GM12878 (cell line): ENCODE data around the gene NHLRC4. TPM values are rescaled to one million over a fixed set of nuclear protein-coding genes. Genes with fewer than 3 reads are reported as not detected.

Source experiments
- ATAC-seq: fragments of 200-7000 bp; cut with Tn5 transposase; 3 replicates; pipeline ENCODE4 v1.9.1; 2020; ENCODE audit warnings: mild to moderate bottlenecking, moderate library complexity
- BruUV-seq: library from RNA; stranded (reverse); fragments of 400-500 nt; replicated peaks from 2 replicates; lab custom pipeline; 2021; lab: Mats Ljungman, UMichigan
- CTCF ChIA-PET: fragments of 300-600 bp; sonication (Branson Sonifier 250); formaldehyde crosslinking; extraction: SDS; loops from one replicate; lab custom pipeline; 2021; ENCODE audit warnings: inconsistent platforms; lab: Yijun Ruan, JAX
- POLR2A ChIA-PET: fragments of 350-600 bp; formaldehyde crosslinking; extraction: SDS; loops from one replicate; lab custom pipeline; 2021; ENCODE audit warnings: inconsistent platforms; lab: Charles Lee
- RAD21 ChIA-PET: fragments of 300-600 bp; sonication (Branson Sonifier 250); formaldehyde crosslinking; loops from one replicate; lab custom pipeline; 2023; ENCODE audit warnings: antibody characterized with exemption; ENCODE audit not compliant: unreplicated experiment; lab: Charles Lee
- SMC1A ChIA-PET: fragments of 300-600 bp; sonication (Branson Sonifier 250); formaldehyde crosslinking; loops from one replicate; lab custom pipeline; 2023; ENCODE audit not compliant: unreplicated experiment, uncharacterized antibody; lab: Charles Lee
- DNase-seq: peaks from one replicate; pipeline ENCODE4 v3.0.0-alpha.2; 2011; ENCODE audit warnings: low read depth, low spot score
- FAIRE-seq: peaks from 3 replicates; lab custom pipeline; 2011; peaks lifted over from hg19 to GRCh38; lab: Jason Lieb, UNC
- H2AFZ ChIP-seq: 2 replicates; pipeline ENCODE4 v1.6.0; 2011; ENCODE audit warnings: low read depth, low read length, control low read depth; ENCODE audit not compliant: control insufficient read depth
- H3K27ac ChIP-seq: 2 replicates; pipeline ENCODE4 v1.5.1; 2011; ENCODE audit warnings: control low read depth; ENCODE audit not compliant: control insufficient read depth, insufficient read depth
- H3K27me3 ChIP-seq, 2 experiments: replicated peaks in 1 of 2; 2 replicates each; pipeline versions ENCODE4 v1.6.0 to v1.6.1; 2011; ENCODE audit warnings: low read length in 1 of 2; ENCODE audit not compliant: control insufficient read depth in 2 of 2, insufficient read depth in 2 of 2
- H3K36me3 ChIP-seq, 2 experiments: 2 replicates each; pipeline ENCODE4 v1.5.1; 2011; ENCODE audit warnings: low read length in 1 of 2; ENCODE audit not compliant: control insufficient read depth in 2 of 2, insufficient read depth in 2 of 2
- H3K4me1 ChIP-seq: 2 replicates; pipeline ENCODE4 v1.6.1; 2011; ENCODE audit warnings: mild to moderate bottlenecking, low read length, moderate library complexity, mixed read lengths; ENCODE audit not compliant: control insufficient read depth, insufficient read depth
- H3K4me2 ChIP-seq: 2 replicates; pipeline ENCODE4 v1.6.0; 2011; ENCODE audit warnings: control low read depth; ENCODE audit not compliant: control insufficient read depth, insufficient read depth
- H3K4me3 ChIP-seq: fragments of 200-600 bp; sonication (generic); 2 replicates; pipeline ENCODE4 v1.5.1; 2016
- H3K79me2 ChIP-seq: 2 replicates; pipeline ENCODE4 v1.6.0; 2011; ENCODE audit warnings: low read length; ENCODE audit not compliant: control insufficient read depth, insufficient read depth
- H3K9ac ChIP-seq: 2 replicates; pipeline ENCODE4 v1.8.0; 2011; ENCODE audit warnings: low read length, control low read depth, mixed read lengths; ENCODE audit not compliant: control insufficient read depth, insufficient read depth
- H3K9me3 ChIP-seq: replicated peaks from 3 replicates; pipeline ENCODE4 v1.5.1; 2011; ENCODE audit warnings: mild to moderate bottlenecking, low read length; ENCODE audit not compliant: control insufficient read depth, insufficient read depth
- H4K20me1 ChIP-seq: 2 replicates; pipeline ENCODE4 v1.6.0; 2011; ENCODE audit not compliant: control insufficient read depth, insufficient read depth
- BMI1 ChIP-seq: fragments of 450-650 bp; IDR thresholded peaks from 2 replicates; pipeline ENCODE4 v1.6.1; 2016; ENCODE audit warnings: mild to moderate bottlenecking, moderate library complexity, borderline replicate concordance
- POLR2A ChIP-seq: IDR thresholded peaks from 2 replicates; pipeline ENCODE4 v1.6.1; 2011; ENCODE audit warnings: low read depth, mild to moderate bottlenecking, low read length
- SMARCA5 ChIP-seq: fragments of 450-650 bp; IDR thresholded peaks from 2 replicates; pipeline ENCODE4 v1.6.1; 2017; ENCODE audit warnings: mild to moderate bottlenecking
- YBX1 ChIP-seq: fragments of 450-650 bp; IDR thresholded peaks from 2 replicates; pipeline ENCODE4 v1.6.1; 2016; ENCODE audit warnings: antibody characterized with exemption
- WGBS: methylation state at CpG from one replicate; pipeline ENCODE4 v1.1.6; 2016; ENCODE audit warnings: low lambda C conversion rate; ENCODE audit not compliant: insufficient replicate concordance, insufficient coverage; ENCODE audit errors: missing lambda C conversion rate; 5-methylcytosine and 5-hydroxymethylcytosine counted together
- in situ Hi-C: fragments of 300-500 bp; cut with MboI; formaldehyde crosslinking; loops from 9 replicates; pipeline ENCODE4 v1.14.3; 2018; ENCODE audit warnings: mixed read lengths
- intact Hi-C: fragments of 100-400 bp; cut with micrococcal nuclease; formaldehyde crosslinking; loops from one replicate; pipeline ENCODE4 v1.14.2; 2022; ENCODE audit not compliant: unreplicated experiment
- polyA plus RNA-seq, 11 experiments: library from polyadenylated mRNA; depleted of rRNA in 4 of 11; unstranded in 6 of 11; stranded (reverse) in 5 of 11; fragments of >200 nt; fragmentation: Nextera tagmentation in 4 of 11; fragmentation: Illumina TruSeq in 1 of 11; extraction: Ambion mirVana in 4 of 11; extraction: Trizol in 1 of 11; gene quantifications; 1 replicate in 1 of 11; 2 replicates in 10 of 11; pipeline versions ENCODE4 v1.2.1 to v1.2.3, GENCODE V29; 2011 to 2016; ENCODE audit warnings: inconsistent platforms in 2 of 11, missing spikeins in 2 of 11, low read depth in 1 of 11
- total RNA-seq, 4 experiments: library from RNA; depleted of rRNA in 3 of 4; stranded (reverse); fragments of >200 nt in 3 of 4; fragmentation: Illumina TruSeq in 1 of 4; extraction: Trizol in 1 of 4; gene quantifications; 2 replicates each; pipeline versions ENCODE4 v1.2.1 to v1.2.3, GENCODE V29; 2013 to 2021
- TF ChIP-seq, protein P1 (sequence below): fragments of 450-650 bp; IDR thresholded peaks from 2 replicates; pipeline ENCODE4 v1.6.1; 2016; ENCODE audit warnings: mild to moderate bottlenecking

NHLRC4 gene
- total and polyA plus RNA-seq, 10 of the 15 experiments (the other 5 are each of a cell fraction or from before 2014, with no cell fraction given) = 0.07 to 1.1 (median 0.57) TPM; not detected in 3

- TF ChIP-seq, protein P1, sequence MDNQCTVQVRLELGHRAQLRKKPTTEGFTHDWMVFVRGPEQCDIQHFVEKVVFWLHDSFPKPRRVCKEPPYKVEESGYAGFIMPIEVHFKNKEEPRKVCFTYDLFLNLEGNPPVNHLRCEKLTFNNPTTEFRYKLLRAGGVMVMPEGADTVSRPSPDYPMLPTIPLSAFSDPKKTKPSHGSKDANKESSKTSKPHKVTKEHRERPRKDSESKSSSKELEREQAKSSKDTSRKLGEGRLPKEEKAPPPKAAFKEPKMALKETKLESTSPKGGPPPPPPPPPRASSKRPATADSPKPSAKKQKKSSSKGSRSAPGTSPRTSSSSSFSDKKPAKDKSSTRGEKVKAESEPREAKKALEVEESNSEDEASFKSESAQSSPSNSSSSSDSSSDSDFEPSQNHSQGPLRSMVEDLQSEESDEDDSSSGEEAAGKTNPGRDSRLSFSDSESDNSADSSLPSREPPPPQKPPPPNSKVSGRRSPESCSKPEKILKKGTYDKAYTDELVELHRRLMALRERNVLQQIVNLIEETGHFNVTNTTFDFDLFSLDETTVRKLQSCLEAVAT = no peak
- TF ChIP-seq BMI1 (no peak), SMARCA5 (no peak), POLR2A (peak; percentile 32; the same call in 1 of the 2 replicates), YBX1 (no peak)
- TF ChIP-seq, all 136 proteins: peak for 1
- Histone ChIP-seq H3K27me3 (no peaks in the 10 kb centered on the region), H2AFZ (no peak overlapping the region), H3K9me3 (no peaks in the 10 kb centered on the region), H3K4me1 (peaks cover 27% of the 10 kb centered on the region), H3K9ac (no peak overlapping the region), H4K20me1 (no peaks in the 10 kb centered on the region; the same call in 1 of the 2 replicates), H3K4me2 (peak overlapping the region; percentile 99), H3K27ac (peak overlapping the region; percentile 91), H3K36me3 (peaks cover 0 to 2% of the 10 kb centered on the region in 2 experiments; a peak in 3 of 4 replicates), H3K79me2 (peaks cover 35% of the 10 kb centered on the region), H3K4me3 (no peak overlapping the region)
- FAIRE-seq (no peak), ATAC-seq (no peak), DNase-seq (no peak)
- POLR2A ChIA-PET = no interaction called here
- BruUV-seq = no TSS peak
- SMC1A ChIA-PET = no interaction called here
- 94% methylated on average over 24 of the region's 24 CpGs for WGBS
- intact Hi-C loops (loop anchor here (5.0 kb wide), 2 partner anchors 43 to 113 kb away; partner anchors contain the start of genes METTL26, NHLRC4 and PIGQ), in situ Hi-C loops (no loop called here)
- CTCF ChIA-PET = no interaction called here
- RAD21 ChIA-PET = no interaction called here
Observed at GRCh38 chr16:524274-525040, 42.3 kb upstream of the NHLRC4 start.
